HG03095 (cell line): ENCODE results near the gene ADM2.

Experiments
- ATAC-seq: cut with Tn5 transposase; IDR thresholded peaks from one replicate; pipeline ENCODE4 v1.9.1; 2021; ENCODE audit warnings: moderate library complexity; ENCODE audit not compliant: unreplicated experiment

Gene ADM2

DNA sequence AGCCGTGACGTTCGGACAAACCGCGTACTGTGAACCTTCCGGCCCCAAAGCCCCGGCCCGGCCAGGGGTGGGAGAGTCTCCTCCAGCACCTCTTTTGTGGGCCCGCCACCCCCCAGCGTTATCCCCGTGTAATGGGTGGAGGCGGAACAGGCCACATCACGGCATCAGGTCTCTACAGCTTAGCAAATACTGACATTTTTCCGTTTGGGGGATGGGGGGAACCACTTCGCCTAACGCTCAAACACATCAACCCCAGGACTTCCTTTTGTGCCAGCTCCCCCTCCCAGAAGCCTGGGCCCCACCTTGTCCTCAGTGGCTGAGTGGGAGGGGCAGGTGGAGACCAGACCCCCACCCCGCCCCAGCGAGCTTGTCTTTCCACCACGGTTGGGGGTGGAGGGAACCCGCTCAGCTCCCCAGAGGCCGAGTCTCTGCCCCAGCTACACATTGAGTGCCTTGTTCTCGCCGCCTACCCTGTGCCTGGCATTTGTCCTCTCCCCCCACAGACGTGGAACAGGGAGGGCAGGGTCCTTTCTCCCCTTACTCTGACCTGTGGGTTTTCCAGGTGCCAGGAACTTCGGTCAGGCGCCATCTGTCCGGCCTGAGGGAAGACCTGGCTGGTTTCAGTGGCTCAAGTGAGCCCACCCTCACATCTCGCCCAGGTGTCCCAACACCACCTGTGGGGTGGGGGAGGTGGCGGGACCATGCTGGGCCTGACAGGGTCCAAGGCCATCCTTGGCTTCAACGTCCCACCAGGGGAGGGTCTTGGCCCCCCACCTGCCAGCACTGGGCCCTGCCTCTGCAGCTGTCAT is 36.1 kb upstream of the ADM2 start:
- ATAC-seq = no peak

DNA sequence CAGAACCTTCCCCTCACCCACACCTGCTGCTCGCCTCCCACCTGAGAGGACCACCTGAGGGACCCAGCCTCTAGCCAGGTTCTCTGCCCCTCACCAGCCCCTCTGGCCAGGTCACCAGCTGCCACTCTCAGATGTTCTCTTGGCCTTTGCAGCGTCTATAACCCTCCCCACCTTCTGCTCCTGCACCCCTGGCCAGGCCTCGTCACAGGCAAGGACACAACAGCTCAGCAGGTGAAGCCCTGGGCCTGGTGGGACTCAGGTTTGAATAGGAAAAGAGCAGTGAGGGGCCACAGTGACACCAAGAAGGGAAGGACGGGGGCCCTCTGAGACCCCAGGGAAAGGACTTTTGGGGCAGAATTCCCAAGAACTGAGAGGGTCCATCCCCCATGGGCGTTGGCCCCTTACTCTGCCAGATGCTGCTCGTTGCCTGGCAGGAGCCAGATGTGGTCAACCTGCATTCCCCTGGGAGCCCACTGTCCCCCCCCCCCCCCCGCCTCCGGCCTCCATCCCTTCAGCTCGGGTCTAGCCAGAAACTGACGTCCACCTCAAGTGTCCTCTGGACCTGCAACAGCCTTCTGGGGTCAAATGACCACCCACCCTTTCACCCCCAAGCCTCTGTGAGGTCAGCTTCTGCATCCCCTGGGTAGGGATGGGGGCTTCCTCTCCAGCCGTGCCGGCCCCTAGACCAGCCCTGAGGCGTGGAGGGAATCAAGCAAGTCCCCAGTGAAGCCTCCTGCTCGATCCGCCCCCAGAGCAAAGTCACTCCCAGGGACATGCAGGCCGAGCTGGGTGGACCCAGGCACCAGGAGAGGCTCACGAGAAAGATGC is 35.2 kb upstream of the ADM2 start:
- no peak for ATAC-seq

DNA sequence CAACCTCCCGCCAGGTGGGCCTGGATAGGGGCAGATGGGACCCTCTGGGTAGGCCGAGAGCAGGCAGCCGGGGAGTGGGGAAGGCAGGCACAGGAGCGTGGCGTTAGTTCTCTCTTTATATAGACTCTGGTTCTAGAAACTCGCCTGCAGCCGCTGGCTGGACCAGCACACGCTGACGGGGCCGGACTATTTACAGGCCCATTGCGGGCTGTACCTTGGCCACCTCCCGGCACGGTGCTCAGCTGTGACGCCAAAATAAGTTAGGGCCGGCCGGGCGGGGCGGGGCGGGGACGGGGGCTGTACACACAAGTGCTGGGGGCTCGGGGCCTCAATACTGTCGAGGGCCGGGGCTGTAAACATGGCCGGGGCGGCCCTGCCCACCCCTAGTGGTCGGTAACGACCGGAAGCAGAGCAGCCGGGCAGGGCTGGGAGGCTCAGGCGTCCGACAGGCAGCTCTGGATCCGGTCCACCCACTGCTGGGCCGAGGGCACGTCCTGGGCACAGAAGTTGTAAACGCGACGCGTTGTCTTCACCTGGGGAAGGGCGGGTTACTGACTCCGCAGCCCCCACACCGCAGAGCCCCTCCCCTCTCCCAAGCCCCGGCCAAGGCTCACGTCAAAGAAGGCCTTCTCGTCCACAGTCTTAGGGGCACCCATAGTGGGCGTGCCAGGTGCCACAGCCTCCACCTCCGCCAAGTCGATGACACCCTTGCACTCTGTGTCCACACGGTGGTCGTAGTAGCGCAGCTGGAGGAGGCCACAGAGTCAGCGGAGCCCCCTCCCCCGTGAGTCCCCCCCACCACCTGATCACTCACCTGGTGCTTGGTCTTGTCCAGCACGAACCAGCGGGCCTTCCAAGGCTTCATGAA is 34.4 kb upstream of the ADM2 start:
- ATAC-seq = no peak

DNA sequence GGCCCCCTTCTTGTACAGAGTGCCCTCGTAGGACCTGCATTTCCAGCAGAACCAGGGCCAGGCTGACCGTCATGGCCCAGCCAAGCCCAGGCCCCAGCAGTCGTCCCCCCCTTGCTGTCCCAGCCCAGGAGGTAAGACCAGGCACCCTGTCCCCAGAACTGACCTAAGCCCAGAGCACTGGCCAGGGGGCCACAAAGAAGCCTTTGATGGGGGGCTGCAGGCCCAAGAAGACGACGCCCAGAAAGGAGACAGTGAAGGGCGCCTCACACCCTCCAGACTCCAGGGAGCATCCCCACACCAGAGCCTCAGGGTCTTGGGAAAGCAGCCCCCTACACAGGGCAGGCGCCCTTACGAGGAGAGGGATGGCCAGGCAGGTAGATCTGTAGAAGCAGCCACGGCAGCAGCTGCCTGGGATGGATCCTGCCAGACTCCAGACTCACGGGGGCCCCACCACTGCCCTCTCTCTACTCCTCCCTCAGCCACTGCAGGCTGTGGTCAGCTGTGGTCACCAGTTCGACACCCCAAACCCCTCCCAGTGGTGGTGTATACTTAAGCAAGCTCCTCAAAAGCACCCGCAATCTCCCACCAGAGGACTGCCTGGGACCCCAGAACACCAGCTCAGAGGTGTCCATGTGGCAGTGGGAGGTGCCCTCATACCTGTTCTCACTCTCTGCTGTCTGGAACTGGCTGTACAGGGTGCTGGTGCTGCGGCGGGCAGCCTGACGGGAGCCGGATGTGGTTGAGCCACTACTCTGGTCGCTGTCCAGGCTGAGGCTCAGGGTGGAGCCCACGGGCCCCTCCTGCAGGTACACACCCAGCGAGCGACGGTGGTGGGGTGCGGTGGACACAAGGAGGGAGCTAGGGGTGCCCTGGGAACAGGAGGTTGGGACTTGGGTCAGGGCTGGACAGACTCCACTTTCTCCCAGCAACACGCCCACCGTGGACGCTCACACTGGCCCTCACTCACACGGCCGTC is 33.5 kb upstream of the ADM2 start:
- ATAC-seq = no peak

DNA sequence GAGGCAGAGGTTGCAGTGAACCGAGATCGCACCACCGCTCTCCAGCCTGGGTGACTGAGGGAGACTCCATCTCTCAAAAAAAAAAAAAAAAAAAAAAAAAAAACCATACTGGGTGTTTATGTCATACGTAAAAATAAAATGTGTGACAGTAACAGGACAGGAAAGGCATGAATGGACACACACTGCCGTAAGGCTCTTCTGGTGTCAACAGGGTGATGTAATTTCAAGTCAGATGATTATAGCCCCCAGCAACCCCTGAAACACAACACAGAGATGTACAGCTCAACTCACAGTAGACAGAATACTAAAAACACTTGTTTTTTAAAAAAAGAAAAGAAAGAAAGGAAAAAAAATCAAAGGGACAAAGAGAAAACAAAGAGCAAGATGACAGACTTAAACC is 28.7 kb upstream of the ADM2 start:
- ATAC-seq = no peak

DNA sequence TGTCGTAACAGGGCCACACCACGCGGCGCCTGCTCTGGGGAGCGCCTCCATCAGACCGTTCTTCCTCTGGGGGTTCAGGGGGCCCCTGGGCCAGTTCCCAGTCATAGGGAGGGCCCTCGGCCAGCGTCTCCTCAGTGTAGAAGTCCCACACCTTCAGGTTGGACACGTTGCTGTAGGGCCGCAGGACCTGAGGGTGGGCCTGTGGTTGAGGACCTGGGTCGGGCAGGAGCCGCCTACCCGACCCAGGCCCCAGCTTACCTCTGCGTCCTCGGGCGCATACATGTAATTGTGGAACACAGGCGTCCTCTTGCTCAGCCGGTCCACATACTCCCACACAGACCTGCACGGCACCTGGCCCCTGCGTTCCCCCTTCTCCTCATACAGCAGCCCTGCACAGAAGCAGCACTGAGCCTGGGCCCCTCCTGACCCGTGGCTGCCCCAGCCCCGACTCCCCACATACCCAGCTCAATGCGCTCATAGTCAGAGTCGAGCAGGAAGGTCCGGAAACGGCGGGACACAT is 26.7 kb upstream of the ADM2 start:
- ATAC-seq = no peak

DNA sequence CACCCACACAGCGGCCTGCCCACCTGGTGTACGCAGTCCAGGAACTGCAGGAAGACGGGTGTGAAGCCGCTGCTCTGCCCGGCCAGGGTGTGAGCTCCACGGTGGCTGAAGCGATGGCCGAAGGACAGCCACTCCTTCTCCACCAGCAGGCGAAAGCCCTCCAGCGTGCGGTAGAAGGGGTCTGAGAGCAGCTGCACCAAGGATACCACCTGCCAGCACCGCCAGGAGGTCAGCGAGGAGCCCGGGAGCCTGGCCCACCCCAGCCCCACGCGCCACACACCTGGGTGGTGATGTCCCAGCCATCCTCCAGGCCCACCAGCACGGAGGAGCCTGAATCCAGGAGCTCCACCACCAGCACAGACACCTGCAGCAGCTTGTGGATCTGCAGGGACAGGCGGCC is 26.1 kb upstream of the ADM2 start:
- ATAC-seq = no peak

DNA sequence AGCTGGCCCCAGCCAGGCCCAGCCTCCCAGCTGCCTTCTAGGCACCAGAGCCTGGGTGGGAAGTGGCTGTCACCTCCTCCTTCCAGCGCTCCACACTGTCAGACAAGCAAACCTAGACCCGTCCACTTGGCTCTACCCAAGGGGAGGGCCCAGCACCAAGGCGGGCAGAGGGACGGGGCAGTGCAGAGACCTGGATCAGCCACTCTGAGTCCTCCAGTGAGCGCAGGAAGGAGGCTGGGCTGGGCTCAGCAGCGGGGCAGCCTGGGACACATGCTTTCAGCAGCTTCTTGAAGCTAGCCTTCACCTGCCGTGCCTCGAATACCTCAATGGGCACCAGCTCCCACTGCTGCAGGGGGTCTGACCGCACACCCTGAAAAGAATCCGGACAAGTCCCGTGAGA is 25.3 kb upstream of the ADM2 start:
- ATAC-seq = no peak

DNA sequence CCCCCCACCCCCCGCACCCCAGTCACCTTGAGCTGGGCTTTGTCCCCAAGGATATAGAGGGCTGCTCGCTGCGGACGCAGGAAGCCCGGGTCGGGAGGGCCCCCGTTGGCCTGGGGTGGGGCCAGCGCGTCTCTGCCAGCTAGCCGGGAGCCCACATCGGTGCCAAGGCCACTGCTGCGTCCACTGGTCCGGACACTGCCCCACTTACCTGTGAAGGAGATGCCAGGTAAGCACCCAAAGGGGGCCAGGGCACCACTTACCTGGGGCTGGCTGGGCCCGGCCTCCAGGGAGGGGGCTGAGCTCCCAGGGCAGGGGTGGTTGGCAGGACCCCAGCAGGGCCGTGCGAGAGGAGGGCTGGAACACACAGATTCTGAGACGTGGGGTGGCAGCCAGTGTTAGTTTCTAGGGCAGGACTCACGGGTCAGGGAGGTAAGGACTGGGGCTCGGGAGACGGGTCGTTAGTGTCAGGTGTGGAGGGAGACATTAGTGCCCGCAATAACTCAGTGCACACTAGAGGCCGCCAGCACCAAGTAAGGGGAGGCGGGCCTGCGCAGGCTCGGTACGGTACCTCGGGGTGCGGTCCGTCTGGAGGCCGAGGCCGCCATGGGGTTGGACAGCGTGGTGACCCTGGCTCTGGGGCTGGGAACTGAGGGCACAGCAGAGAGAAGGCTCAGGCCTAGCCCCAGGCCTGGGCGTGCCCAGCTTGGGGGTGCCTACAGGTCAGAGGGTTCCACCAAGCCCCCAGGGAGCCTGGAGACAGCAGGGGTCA is 24.7 kb upstream of the ADM2 start:
- ATAC-seq = no peak

DNA sequence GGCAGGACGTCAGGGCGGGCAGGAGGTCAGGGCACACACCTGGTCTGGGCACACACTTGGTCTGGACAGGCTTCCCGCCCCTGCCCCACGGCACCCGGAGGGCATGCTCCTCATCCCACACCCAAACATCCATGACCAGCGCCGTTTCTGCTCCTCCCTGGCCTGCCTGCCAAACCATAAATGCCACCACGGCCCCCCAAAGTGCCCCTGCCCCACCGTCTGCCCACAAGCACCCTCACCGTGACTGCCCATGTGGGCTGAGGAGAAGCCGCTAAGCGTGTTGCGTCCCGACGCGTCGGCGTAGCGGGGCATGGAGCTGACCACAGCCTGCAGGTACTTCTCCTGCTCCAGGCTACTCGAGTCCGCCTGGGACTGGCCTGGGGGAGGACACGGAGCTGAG is 22.3 kb upstream of the ADM2 start:
- no peak for ATAC-seq

DNA sequence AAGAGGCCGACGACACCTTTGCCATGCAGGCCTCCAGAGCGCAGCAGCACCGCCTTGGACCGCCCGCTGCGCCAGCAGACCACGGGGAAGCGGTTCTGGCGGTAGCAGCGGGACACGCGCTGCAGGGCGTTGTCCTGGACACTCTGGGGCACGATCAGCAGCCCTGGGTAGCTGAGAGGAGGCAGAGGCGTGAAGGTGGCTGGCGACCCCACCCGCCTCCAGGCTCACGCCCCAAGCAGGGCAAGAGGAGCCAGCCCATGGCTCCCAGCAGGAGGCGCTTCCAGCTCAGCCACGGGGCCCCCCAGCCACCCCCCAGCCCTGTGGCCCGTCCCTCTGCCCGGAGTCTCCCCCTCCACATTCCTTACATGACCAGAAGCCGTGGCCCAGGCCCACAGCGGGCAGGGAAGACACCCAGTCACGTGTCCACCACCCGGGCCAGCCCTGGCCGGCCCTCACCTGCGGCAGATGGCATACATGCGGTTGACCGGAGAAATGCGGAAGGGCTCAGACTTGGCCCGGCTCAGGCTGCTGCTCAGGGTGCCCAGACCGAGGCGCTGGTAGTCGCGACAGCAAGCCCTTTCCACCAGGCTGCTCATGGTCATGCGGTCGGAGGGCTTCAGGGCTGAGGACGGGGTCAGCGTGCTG is 21.7 kb upstream of the ADM2 start:
- no peak for ATAC-seq

DNA sequence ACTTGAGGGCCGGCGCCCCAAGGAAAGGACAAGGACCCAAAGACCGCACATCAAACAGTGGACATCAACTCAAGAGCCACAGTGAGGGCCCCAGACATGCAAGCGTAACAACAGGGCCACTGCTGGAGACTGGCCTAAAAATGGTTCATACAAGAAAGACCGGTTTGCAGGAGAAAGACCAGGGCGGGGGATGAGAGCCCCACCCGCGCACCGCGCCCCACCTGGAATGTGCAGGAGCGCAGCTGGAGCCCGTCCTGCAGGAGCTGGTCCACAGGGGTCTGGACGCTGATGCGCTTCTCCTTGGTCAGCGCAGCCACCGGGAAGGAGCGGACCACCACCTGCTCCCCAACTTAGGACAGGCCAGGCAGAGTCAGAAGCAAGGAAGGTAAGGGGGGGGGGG is 20.4 kb upstream of the ADM2 start:
- ATAC-seq = no peak

DNA sequence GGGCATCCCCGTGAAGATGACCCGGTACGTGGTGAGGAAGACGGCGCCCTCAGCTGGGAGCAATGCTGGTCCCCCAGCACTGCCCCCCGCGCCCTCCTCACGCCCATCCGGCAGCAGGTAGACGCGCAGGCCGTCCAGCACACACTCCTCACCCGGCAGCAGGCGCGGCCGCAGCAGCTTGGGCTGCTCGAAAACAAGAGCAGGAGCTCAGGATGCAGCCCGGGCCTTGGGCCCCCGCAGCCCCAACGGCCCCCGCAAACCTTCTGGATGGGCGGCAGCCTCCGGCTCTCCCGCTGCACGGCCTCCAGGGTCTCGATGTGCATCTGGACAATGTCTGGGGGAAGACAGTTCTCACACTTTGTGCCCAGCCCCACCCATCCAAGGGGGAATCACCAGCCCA is 19.8 kb upstream of the ADM2 start:
- no peak for ATAC-seq

DNA sequence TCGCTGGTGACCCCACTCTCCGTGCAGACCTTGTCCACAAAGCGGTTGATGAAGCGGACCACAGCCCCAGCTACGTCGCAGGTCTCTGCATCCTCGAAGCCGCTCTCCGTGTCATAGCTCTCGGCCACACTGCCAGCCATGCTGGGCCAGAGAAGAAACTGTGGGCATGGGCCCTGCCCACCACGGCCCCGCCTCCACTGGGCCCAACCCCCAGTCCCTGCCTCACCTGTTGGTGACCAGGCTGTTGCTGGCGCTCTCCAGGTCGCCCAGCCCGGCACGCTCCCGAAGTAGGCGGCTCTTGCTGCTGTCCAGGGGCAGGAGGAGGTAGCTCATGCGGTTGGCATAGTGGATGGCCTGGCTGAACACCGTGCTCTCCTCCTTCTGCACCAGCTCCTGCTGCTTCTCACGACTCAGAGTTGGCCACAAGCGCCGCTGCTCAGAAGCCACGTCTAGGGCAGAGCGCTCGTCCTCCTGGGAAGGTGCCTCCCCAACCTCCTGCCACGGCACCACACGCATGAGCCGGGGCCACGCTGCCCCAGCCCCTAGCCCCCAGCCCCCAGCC is 19.3 kb upstream of the ADM2 start:
- no peak for ATAC-seq

DNA sequence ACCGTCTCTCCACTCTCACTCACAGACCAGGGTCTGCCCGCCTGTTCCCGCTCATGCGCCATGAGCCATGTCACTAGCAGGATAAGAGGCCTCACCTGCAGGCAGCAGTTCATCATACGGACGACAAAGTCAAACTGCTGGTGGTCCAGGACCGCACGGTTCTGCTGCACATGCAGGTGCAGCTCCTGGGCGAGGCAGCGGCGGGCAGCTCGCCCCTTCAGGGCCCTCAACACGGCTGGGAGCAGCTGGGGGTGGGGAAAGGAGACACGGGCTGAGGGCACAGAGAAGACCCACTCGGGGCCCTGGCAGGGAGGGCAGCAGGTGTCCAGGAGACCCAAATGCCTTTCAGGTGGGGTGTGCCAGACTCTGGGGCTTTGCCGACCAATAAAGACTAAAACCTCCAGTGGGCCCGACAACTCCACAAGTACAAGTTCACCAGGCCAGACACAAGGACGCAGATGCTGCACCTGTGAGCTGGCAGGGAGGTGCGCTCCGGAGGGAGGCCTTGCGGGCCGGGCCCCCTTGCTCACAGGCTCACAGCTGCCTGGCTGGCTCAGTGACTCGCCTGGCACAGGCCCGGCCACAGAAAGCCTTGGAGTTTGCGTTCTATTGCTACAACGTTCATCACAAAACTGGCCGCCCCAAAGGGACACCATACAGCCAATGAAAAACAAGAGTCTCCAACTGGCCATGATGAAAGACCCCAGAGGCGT is 18.0 kb upstream of the ADM2 start:
- no peak for ATAC-seq

DNA sequence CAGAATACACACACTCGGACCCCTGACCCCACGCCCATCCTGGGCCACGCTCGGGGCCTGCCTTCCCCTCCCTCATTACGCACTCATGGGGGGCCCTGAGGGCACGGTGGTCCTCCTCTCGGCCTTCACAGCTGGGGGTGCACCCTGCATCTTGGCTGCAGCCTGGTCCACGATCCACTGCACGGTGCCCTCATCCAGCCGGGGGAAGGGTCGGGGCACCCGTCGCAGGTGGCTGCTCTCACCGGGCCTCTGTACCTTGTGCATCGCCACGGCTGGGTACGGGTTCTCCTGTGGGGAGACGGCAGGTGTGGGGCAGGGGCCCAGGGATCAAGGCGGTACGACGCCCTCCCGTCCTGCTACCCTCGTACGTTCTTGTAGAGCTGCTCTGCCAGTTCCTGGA is 16.9 kb upstream of the ADM2 start:
- no peak for ATAC-seq

DNA sequence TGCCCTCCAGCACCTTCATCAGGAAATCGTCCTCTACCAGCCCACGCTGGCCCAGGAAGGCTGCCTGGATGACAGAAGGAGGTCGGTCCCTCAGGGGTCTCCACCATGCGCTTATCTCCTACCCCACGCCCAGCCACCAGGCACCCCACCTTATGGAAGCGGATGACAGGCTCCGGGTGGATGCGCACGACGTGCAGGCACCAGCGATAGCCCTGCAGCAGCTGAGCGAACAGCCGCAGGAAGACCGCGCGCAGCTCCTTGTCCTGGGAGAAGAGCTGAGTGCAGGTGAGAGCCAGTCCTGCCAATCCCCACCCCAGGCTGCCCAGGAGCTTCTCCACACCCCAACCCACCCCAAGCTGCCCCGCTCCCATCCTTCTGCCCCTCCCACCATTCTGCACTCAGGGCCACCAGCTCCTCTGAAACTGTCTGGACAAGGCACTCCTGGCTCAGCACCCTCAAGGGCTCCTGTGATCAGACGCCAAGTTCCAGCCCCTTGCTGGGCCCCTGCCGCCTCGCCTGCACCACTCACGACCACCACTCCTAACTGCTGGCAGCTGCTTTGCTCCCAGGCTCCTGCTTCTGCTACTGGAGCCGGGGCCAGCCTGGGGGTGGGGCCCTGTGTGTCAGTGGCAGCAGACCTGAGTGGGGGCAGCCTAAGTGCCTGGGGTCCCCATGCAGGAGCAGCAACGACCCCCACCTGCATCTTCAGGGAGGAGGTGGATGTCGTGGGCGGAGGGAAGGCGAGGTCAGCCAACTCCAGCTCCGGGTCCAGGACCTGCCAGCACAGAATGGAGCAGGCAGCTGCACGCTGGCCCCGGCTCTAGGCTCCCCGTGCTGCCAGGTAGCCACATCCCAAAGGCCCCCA is 16.0 kb upstream of the ADM2 start:
- no peak for ATAC-seq
